Naive thymus-derived CD4-positive, alpha-beta T cell (primary cell): ENCODE results near the gene KRTAP1-5. TPM values are rescaled to one million over a fixed set of nuclear protein-coding genes. Genes with fewer than 3 reads are reported as not detected.
A peak's percentile ranks its signal among the peaks of the same experiment; 100 is the strongest.
"Not testable (repeated sequence)": the region's sequence is repeated elsewhere in the genome, so short reads cannot be mapped to it uniquely, and the experiment has no call there.

ENCODE experiments used
- ATAC-seq: fragments of 150-1000 bp; cut with Tn5 transposase; 2 replicates; pipeline ENCODE4 v1.10.0; 2021; ENCODE audit warnings: mild to moderate bottlenecking, moderate library complexity
- CTCF ChIA-PET: fragments of 350-600 bp; sonication (Branson Sonifier 250); formaldehyde crosslinking; loops from one replicate; lab custom pipeline; 2021; ENCODE audit warnings: antibody characterized with exemption; lab: Charles Lee
- POLR2A ChIA-PET: fragments of 350-600 bp; sonication (Branson Sonifier 250); formaldehyde crosslinking; loops from one replicate; lab custom pipeline; 2021; ENCODE audit warnings: antibody characterized with exemption, inconsistent platforms; lab: Charles Lee
- DNase-seq, 9 donors: peaks; one replicate each; pipeline versions ENCODE4 v3.0.0 to v3.0.0-alpha.2; 2020 to 2022; ENCODE audit warnings: mixed read lengths in 1 of 9
- H3K27ac ChIP-seq: one replicate; pipeline ENCODE4 v1.7.0; 2013; ENCODE audit warnings: mild to moderate bottlenecking, low read depth, low read length, moderate library complexity
- H3K27me3 ChIP-seq, 2 donors: one replicate each; pipeline ENCODE4 v1.7.0; 2013; ENCODE audit warnings: low read length in 2 of 2, mild to moderate bottlenecking in 2 of 2, moderate library complexity in 2 of 2; ENCODE audit not compliant: control insufficient read depth in 2 of 2, insufficient read depth in 2 of 2
- H3K36me3 ChIP-seq, 3 experiments: 1 replicate in 2 of 3; 2 replicates in 1 of 3; pipeline ENCODE4 v1.7.0; 2013; ENCODE audit warnings: low read length in 3 of 3, mild to moderate bottlenecking in 3 of 3, moderate library complexity in 1 of 3; ENCODE audit not compliant: insufficient read depth in 3 of 3, control insufficient read depth in 2 of 3
- H3K4me1 ChIP-seq, 2 donors: one replicate each; pipeline ENCODE4 v1.7.0; 2013; ENCODE audit warnings: low read length in 2 of 2, mild to moderate bottlenecking in 2 of 2, moderate library complexity in 1 of 2; ENCODE audit not compliant: control insufficient read depth in 2 of 2, insufficient read depth in 2 of 2
- H3K4me3 ChIP-seq: 2 replicates; pipeline ENCODE4 v1.7.0; 2013; ENCODE audit warnings: mild to moderate bottlenecking, low read length
- H3K9me3 ChIP-seq, 3 experiments: 1 replicate in 2 of 3; 2 replicates in 1 of 3; pipeline ENCODE4 v1.7.0; 2013; ENCODE audit warnings: low read length in 3 of 3; ENCODE audit not compliant: control insufficient read depth in 2 of 3
- H3K27ac Mint-ChIP-seq, 9 donors: one replicate each; pipeline ENCODE4 v1.8.0; 2020 to 2022; ENCODE audit warnings: mixed read lengths in 9 of 9, mild to moderate bottlenecking in 8 of 9, moderate library complexity in 5 of 9, inconsistent platforms in 2 of 9
- H3K27me3 Mint-ChIP-seq, 5 donors: one replicate each; pipeline ENCODE4 v1.8.0; 2021 to 2022; ENCODE audit warnings: mixed read lengths in 5 of 5, mild to moderate bottlenecking in 1 of 5
- H3K36me3 Mint-ChIP-seq, 5 donors: one replicate each; pipeline ENCODE4 v1.8.0; 2020 to 2022; ENCODE audit warnings: mixed read lengths in 5 of 5, mild to moderate bottlenecking in 3 of 5, inconsistent platforms in 1 of 5
- H3K4me1 Mint-ChIP-seq, 7 donors: one replicate each; pipeline ENCODE4 v1.8.0; 2020 to 2022; ENCODE audit warnings: mixed read lengths in 7 of 7, mild to moderate bottlenecking in 3 of 7, inconsistent platforms in 1 of 7
- H3K4me3 Mint-ChIP-seq, 10 donors: one replicate each; pipeline ENCODE4 v1.8.0; 2020 to 2022; ENCODE audit warnings: mild to moderate bottlenecking in 10 of 10, mixed read lengths in 10 of 10, moderate library complexity in 6 of 10, inconsistent platforms in 2 of 10
- H3K9me3 Mint-ChIP-seq, 11 donors: one replicate each; pipeline ENCODE4 v1.8.0; 2020 to 2022; ENCODE audit warnings: mixed read lengths in 11 of 11, mild to moderate bottlenecking in 4 of 11, inconsistent platforms in 1 of 11, moderate library complexity in 1 of 11
- intact Hi-C, 2 donors: fragments of 100-400 bp; cut with micrococcal nuclease; formaldehyde crosslinking; loops; one replicate each; pipeline ENCODE4 v1.15.1; 2023
- polyA plus RNA-seq, 2 donors: library from polyadenylated mRNA; unstranded; fragments of 300-500 nt; fragmentation: Illumina TruSeq; gene quantifications; one replicate each; pipeline ENCODE4 v1.2.3, GENCODE V29; 2021
- total RNA-seq, 6 experiments: library from RNA in 5 of 6; stranded (reverse) in 5 of 6; gene quantifications; 1 replicate in 5 of 6; 2 replicates in 1 of 6; pipeline ENCODE4 v1.2.3 and lab custom pipeline; 2021 to 2026

The KRTAP1-5 gene
- total and polyA plus RNA-seq, 7 experiments from 2014 or later: not detected

DNA sequence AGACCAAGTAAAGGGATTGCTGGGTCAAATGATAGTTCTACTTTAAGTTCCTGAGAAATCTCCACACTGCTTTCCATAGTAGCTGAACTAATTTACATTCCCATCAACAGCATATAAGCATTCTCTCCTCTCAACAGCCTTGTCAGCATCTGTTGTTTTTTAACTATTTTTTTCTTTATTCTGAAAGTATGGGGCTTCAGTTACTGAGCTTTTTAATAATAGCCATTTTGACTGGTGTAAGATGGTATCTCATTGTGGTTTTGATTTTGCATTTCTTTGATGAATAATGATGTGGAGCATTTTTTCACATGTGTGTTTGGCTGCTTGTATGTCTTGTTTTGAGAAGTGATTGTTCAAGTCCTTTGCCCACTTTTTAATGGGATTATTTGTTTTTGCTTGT is 25.6 kb upstream of the KRTAP1-5 start:
- Histone ChIP-seq H3K27me3 (no peaks in the 10 kb centered on the region), H3K4me1 (no peaks in the 10 kb centered on the region), H3K27ac (no peak overlapping the region), H3K36me3 (no peaks in the 10 kb centered on the region), H3K4me3 (no peak overlapping the region), H3K9me3 (no peaks in the 10 kb centered on the region)
- H3K27me3 Mint-ChIP-seq: peaks cover 4 to 20% (median 13%) of the 10 kb centered on the region in 5 donors
- ATAC-seq (no peak), DNase-seq (no peak)
- intact Hi-C loops: no loop called here
- ChIA-PET POLR2A (no interaction called here), CTCF (no interaction called here)
- peaks cover 0 to 6% (median 0%) of the 10 kb centered on the region in 11 donors for H3K9me3 Mint-ChIP-seq
- no peak overlapping the region for H3K27ac Mint-ChIP-seq
- H3K4me1 Mint-ChIP-seq: no peaks in the 10 kb centered on the region
- no peak overlapping the region for H3K4me3 Mint-ChIP-seq
- peaks cover 0 to 2% (median 0%) of the 10 kb centered on the region in 5 donors for H3K36me3 Mint-ChIP-seq

DNA sequence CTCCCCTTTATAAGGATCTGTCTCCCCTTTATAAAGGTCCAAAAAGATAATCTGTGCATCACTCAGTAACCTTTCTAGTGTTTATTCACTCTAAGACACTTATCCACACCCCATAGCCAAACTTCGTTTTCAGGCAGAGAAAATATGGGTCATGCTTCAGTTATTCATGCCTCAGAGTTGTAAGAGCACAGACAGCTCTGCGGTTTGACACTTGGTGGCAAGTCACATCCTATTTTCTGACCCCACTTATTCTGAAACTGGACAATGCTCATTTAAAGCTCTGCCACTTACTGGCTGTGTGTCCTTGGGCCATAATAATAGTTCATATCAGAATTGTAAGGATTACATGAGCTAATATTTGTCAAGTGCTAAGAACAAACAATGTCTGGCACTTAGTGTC is 22.1 kb upstream of the KRTAP1-5 start:
- Histone ChIP-seq H3K36me3 (no peaks in the 10 kb centered on the region), H3K4me1 (no peaks in the 10 kb centered on the region), H3K27me3 (no peaks in the 10 kb centered on the region), H3K27ac (no peak overlapping the region), H3K9me3 (no peaks in the 10 kb centered on the region), H3K4me3 (no peak overlapping the region)
- H3K27me3 Mint-ChIP-seq: peaks cover 13 to 23% (median 18%) of the 10 kb centered on the region in 5 donors
- intact Hi-C loops: loop anchor here in 1 of 2 donors (5.0 kb wide), 1 partner anchor 113 kb away; the partner anchor contains the start of gene KRTAP4-4
- ChIA-PET POLR2A (interaction anchor here (0.7 kb wide), 1 partner anchor 409 kb away, joined by 3 read pairs; no protein-coding TSS in a partner anchor), CTCF (no interaction called here)
- no peaks in the 10 kb centered on the region for H3K4me1 Mint-ChIP-seq
- ATAC-seq (no peak), DNase-seq (no peak)
- H3K36me3 Mint-ChIP-seq: no peaks in the 10 kb centered on the region
- no peak overlapping the region for H3K4me3 Mint-ChIP-seq
- peaks cover 0 to 3% (median 0%) of the 10 kb centered on the region in 11 donors for H3K9me3 Mint-ChIP-seq
- H3K27ac Mint-ChIP-seq: no peak overlapping the region

DNA sequence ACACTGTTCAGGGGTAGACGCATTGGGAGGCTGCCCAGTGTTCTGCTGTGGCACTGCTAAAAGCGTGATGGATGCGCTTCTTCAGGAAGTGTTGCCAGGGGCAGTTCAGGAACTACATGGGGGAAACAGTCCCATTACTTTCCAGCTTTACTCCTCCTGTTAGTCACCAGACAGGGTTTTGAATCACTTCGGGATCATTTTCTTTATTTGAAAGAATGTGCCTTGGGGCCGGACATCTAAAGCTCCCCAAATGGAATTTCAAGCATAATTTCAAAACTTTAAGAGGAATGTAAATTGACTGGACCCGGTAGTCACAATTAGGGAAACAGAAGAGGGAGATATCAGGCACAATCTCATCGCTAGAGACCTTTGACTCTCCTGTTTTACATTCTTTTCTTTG is 21.4 kb upstream of the KRTAP1-5 start:
- Mint-ChIP-seq H3K4me3 (no peak overlapping the region), H3K36me3 (peaks cover 0 to 2% (median 0%) of the 10 kb centered on the region in 5 donors), H3K27ac (no peak overlapping the region), H3K9me3 (peaks cover 0 to 7% (median 2%) of the 10 kb centered on the region in 11 donors), H3K27me3 (peaks cover 13 to 23% (median 18%) of the 10 kb centered on the region in 5 donors), H3K4me1 (no peaks in the 10 kb centered on the region)
- no peaks in the 10 kb centered on the region for H3K4me1 ChIP-seq
- ATAC-seq: no peak
- H3K27me3 ChIP-seq: no peaks in the 10 kb centered on the region
- H3K36me3 ChIP-seq: no peaks in the 10 kb centered on the region
- ChIA-PET POLR2A (no interaction called here), CTCF (no interaction called here)
- no peak overlapping the region for H3K27ac ChIP-seq
- H3K9me3 ChIP-seq: no peaks in the 10 kb centered on the region
- no peak overlapping the region for H3K4me3 ChIP-seq
- intact Hi-C loops: loop anchor here in 1 of 2 donors (5.0 kb wide), 1 partner anchor 114 kb away; the partner anchor contains the start of gene KRTAP4-4
- DNase-seq: no peak

DNA sequence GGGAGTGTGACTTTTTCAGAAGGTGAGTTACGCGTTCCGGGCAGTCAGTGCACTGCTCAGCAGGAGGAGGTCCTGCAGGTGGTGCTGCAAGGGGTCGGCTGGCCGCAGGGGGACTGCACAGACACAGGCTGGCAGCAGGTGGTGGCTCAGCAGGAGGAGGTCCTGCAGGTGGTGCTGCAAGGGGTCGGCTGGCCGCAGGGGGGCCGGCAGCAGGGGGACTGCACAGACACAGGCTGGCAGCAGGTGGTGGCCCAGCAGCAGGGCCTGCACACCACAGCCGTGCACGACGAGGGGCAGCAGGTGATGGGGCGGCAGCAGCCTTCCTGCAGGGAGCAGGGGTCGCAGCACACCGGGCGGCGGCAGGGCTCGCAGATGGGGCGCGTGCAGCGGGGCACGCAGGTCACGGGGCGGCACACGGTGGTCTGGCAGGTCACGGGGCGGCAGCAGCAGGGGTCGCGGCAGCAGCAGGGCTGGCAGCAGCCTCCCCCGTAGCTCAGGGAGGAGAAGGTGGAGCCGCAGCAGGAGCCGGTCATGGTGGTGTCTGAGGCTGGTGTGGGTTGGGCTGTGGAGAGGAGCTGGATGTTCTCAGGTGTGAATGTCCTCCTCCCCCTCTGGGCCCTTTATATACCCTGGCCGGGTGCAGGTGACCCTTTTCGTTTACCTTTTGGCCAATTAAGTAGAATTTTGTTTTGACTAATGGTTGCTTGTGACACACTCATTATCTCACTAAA is 19.9 kb upstream of the KRTAP1-5 start, which contains the start of gene KRTAP2-1:
Gene KRTAP2-1 (minus strand): TSS at position 582 of the 731 bp plus-strand sequence. CDS start 49 bp downstream, at position 533.
- peaks cover 17 to 23% (median 20%) of the 10 kb centered on the region in 5 donors for H3K27me3 Mint-ChIP-seq
- ATAC-seq, CTCF ChIA-PET, POLR2A ChIA-PET, H3K36me3 ChIP-seq, H3K27ac ChIP-seq, H3K27me3 ChIP-seq, H3K4me3 ChIP-seq, DNase-seq, H3K4me1 Mint-ChIP-seq, H3K9me3 ChIP-seq, H3K4me1 ChIP-seq, H3K36me3 Mint-ChIP-seq: not testable (repeated sequence)
- intact Hi-C loops: loop anchor here in 1 of 2 donors (5.0 kb wide), 1 partner anchor 115 kb away; the partner anchor contains the start of gene KRTAP4-4
- peak within 1 kb of the TSS in 1 of 10 donors; percentile 26 for H3K4me3 Mint-ChIP-seq
- H3K27ac Mint-ChIP-seq: peak within 1 kb of the TSS in 1 of 9 donors; percentile 21
- H3K9me3 Mint-ChIP-seq: peaks cover 0 to 17% (median 5%) of the 10 kb centered on the region in 11 donors

GRCh38 chr17:41042953-41043352 is 15.9 kb upstream of the KRTAP1-5 start:
- Mint-ChIP-seq H3K27ac (no peak overlapping the region), H3K4me1 (no peaks in the 10 kb centered on the region), H3K4me3 (no peak overlapping the region), H3K9me3 (peaks cover 0 to 17% (median 5%) of the 10 kb centered on the region in 11 donors), H3K36me3 (peaks cover 0 to 4% (median 0%) of the 10 kb centered on the region in 5 donors), H3K27me3 (peaks cover 13 to 20% (median 17%) of the 10 kb centered on the region in 5 donors)
- ChIA-PET CTCF (no interaction called here), POLR2A (no interaction called here)
- H3K36me3 ChIP-seq: no peaks in the 10 kb centered on the region
- H3K4me1 ChIP-seq: no peaks in the 10 kb centered on the region
- intact Hi-C loops: no loop called here
- H3K27ac ChIP-seq: no peak overlapping the region
- H3K9me3 ChIP-seq: no peaks in the 10 kb centered on the region
- no peaks in the 10 kb centered on the region for H3K27me3 ChIP-seq
- DNase-seq: no peak
- ATAC-seq: no peak
- no peak overlapping the region for H3K4me3 ChIP-seq

DNA sequence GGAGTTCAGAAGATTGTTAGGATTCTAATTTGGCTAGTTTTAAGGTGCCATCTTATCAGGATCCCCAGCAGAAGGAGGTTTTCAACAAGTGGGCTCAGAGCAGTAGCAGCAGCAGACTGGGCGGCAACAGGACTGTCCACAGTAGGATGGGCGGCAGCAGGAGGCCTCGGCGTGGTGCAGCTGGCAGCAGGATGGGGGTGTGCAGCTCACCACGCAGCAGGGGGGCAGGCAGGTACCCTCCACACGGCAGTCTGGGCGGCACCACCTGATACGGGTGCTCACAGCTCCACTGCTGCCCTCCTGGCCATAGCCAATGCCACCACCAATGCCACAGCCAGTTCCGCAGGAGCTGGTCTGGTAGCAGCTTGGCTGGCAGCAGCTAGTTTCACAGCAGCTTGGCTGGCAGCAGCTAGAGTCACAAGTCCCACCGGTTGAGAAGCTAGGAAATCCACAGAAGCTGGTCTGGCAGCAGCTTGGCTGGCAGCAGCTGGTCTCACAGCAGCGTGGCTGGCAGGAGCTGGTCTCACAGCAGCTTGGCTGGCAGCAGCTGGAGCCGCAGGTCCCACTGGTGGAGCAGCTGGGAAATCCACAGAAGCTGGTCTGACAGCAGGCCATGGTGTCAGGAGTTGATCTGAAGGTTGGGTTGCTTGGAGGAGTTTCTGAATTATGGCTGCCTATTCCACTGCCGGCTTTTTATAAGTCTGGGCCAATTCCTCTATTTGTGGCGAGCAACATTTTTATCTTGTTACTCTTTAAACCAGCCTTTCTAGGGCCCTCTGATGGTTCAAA is 14.0 kb upstream of the KRTAP1-5 start, which contains the start of gene KRTAP1-1:
Gene KRTAP1-1 (minus strand): TSS at position 668 of the 789 bp plus-strand sequence. CDS start 53 bp downstream, at position 615.
- H3K4me1 Mint-ChIP-seq, POLR2A ChIA-PET, H3K27ac ChIP-seq, H3K4me3 ChIP-seq, ATAC-seq, H3K36me3 Mint-ChIP-seq, H3K36me3 ChIP-seq, H3K9me3 ChIP-seq, H3K4me1 ChIP-seq, intact Hi-C loops, H3K27ac Mint-ChIP-seq, H3K27me3 ChIP-seq, H3K4me3 Mint-ChIP-seq, DNase-seq: not testable (repeated sequence)
- H3K9me3 Mint-ChIP-seq: peaks cover 0 to 17% (median 5%) of the 10 kb centered on the region in 11 donors
- CTCF ChIA-PET: interaction anchor here (0.6 kb wide), 1 partner anchor 626 kb away, joined by 3 read pairs; no protein-coding TSS in a partner anchor
- H3K27me3 Mint-ChIP-seq: peaks cover 11 to 17% (median 13%) of the 10 kb centered on the region in 5 donors
